GM23338 (cell line): ENCODE data around the gene ABCG2. TPM values are rescaled to one million over a fixed set of nuclear protein-coding genes. Genes with fewer than 3 reads are reported as not detected.

ENCODE experiments used
- ATAC-seq: fragments of 200-7000 bp; cut with Tn5 transposase; 3 replicates; pipeline ENCODE4 v1.9.1; 2020
- DNase-seq: peaks from one replicate; pipeline ENCODE4 v3.0.0-alpha.2; 2015; ENCODE audit warnings: low spot score
- H2AFZ ChIP-seq: fragments of 200-600 bp; sonication (generic); 2 replicates; pipeline ENCODE4 v1.8.0; 2016; ENCODE audit warnings: antibody characterized with exemption, mild to moderate bottlenecking, moderate library complexity
- H3F3A ChIP-seq: fragments of 200-600 bp; sonication (generic); replicated peaks from 2 replicates; pipeline ENCODE4 v1.8.0; 2017; ENCODE audit warnings: antibody characterized with exemption, mixed run types, low read depth
- H3K27ac ChIP-seq: fragments of 200-600 bp; sonication (generic); 2 replicates; pipeline ENCODE4 v1.6.1; 2016; ENCODE audit warnings: low read depth
- H3K27me3 ChIP-seq: fragments of 200-600 bp; sonication (generic); 2 replicates; pipeline ENCODE4 v1.8.0; 2016; ENCODE audit warnings: mild to moderate bottlenecking, mixed run types, moderate library complexity; ENCODE audit not compliant: insufficient read depth
- H3K36me3 ChIP-seq: fragments of 200-600 bp; sonication (generic); 2 replicates; pipeline ENCODE4 v1.8.0; 2016; ENCODE audit warnings: mild to moderate bottlenecking; ENCODE audit not compliant: insufficient read depth
- H3K4me1 ChIP-seq: fragments of 200-600 bp; sonication (generic); 2 replicates; pipeline ENCODE4 v1.8.0; 2016; ENCODE audit warnings: mild to moderate bottlenecking, moderate library complexity; ENCODE audit not compliant: insufficient read depth
- H3K4me2 ChIP-seq: fragments of 200-600 bp; sonication (generic); 2 replicates; pipeline ENCODE4 v1.7.1; 2017; ENCODE audit warnings: mixed run types
- H3K4me3 ChIP-seq: fragments of 200-600 bp; sonication (generic); 2 replicates; pipeline ENCODE4 v1.6.1; 2016; ENCODE audit warnings: mixed run types
- H3K79me2 ChIP-seq: fragments of 200-600 bp; sonication (generic); replicated peaks from 2 replicates; pipeline ENCODE4 v1.8.0; 2017; ENCODE audit warnings: mild to moderate bottlenecking; ENCODE audit not compliant: insufficient read depth
- H3K9me2 ChIP-seq: fragments of 200-600 bp; sonication (generic); 2 replicates; pipeline ENCODE4 v1.8.0; 2017; ENCODE audit not compliant: insufficient read depth
- H4K20me1 ChIP-seq: fragments of 200-600 bp; sonication (generic); replicated peaks from 2 replicates; pipeline ENCODE4 v1.8.0; 2017; ENCODE audit warnings: mild to moderate bottlenecking; ENCODE audit not compliant: insufficient read depth
- H3K27ac Mint-ChIP-seq: 2 replicates; pipeline ENCODE4 v1.8.0; 2020; ENCODE audit warnings: inconsistent platforms, mild to moderate bottlenecking, moderate library complexity, mixed read lengths
- H3K27me3 Mint-ChIP-seq: 3 replicates; pipeline ENCODE4 v1.8.0; 2022; ENCODE audit warnings: low read depth, mild to moderate bottlenecking, moderate library complexity, mixed read lengths, inconsistent platforms; ENCODE audit not compliant: insufficient read depth, poor library complexity
- H3K36me3 Mint-ChIP-seq: 3 replicates; pipeline ENCODE4 v1.8.0; 2021; ENCODE audit warnings: low read depth, mild to moderate bottlenecking, inconsistent platforms, moderate library complexity, mixed read lengths
- H3K4me1 Mint-ChIP-seq: 3 replicates; pipeline ENCODE4 v1.8.0; 2020; ENCODE audit warnings: mild to moderate bottlenecking, inconsistent platforms, mixed read lengths
- H3K4me3 Mint-ChIP-seq: 3 replicates; pipeline ENCODE4 v1.8.0; 2021; ENCODE audit warnings: moderate library complexity, mild to moderate bottlenecking, inconsistent platforms, mixed read lengths
- H3K9me3 Mint-ChIP-seq: 3 replicates; pipeline ENCODE4 v1.8.0; 2020; ENCODE audit warnings: moderate library complexity, mild to moderate bottlenecking, inconsistent platforms, mixed read lengths
- CREB1 ChIP-seq: fragments of 250-450 bp; sonication (Bioruptor Pico); IDR thresholded peaks from 2 replicates; pipeline ENCODE4 v1.5.0; 2020; ENCODE audit warnings: low read depth, mild to moderate bottlenecking, moderate library complexity
- EZH2 ChIP-seq: fragments of 200-600 bp; sonication (generic); IDR thresholded peaks from one replicate; pipeline ENCODE4 v1.8.0; 2017; ENCODE audit warnings: antibody characterized with exemption, mild to moderate bottlenecking, low read depth; ENCODE audit not compliant: unreplicated experiment
- NANOG ChIP-seq: IDR thresholded peaks from 2 replicates; pipeline ENCODE4 v1.6.1; 2016; ENCODE audit warnings: antibody characterized with exemption, borderline replicate concordance
- POLR2AphosphoS5 ChIP-seq: IDR thresholded peaks from 2 replicates; pipeline ENCODE4 v1.6.1; 2016; ENCODE audit warnings: antibody characterized with exemption, low read depth
- ZNF114 ChIP-seq: fragments of 250-450 bp; sonication (Bioruptor Pico); IDR thresholded peaks from 2 replicates; pipeline ENCODE4 v1.5.0; 2020; ENCODE audit warnings: mild to moderate bottlenecking, moderate library complexity
- ZNF331 ChIP-seq: fragments of 250-450 bp; sonication (Bioruptor Pico); IDR thresholded peaks from 2 replicates; pipeline ENCODE4 v1.5.0; 2020; ENCODE audit warnings: low read depth, mild to moderate bottlenecking, moderate library complexity
- polyA plus RNA-seq: library from polyadenylated mRNA; unstranded; fragments of >200 nt; fragmentation: Nextera tagmentation; extraction: Ambion mirVana; gene quantifications from 2 replicates; pipeline ENCODE4 v1.2.1, GENCODE V29; 2016
- total RNA-seq: library from RNA; depleted of rRNA; stranded (reverse); fragments of >200 nt; shearing (Covaris generic); gene quantifications from 2 replicates; pipeline ENCODE4 v1.2.3, GENCODE V29; 2014
- TF ChIP-seq, protein P1 (sequence below): fragments of 250-450 bp; sonication (Bioruptor Pico); IDR thresholded peaks from 2 replicates; pipeline ENCODE4 v1.5.0; 2020; ENCODE audit warnings: mild to moderate bottlenecking, moderate library complexity
- TF ChIP-seq, protein P2 (sequence below), 2 experiments: fragments of 200-600 bp in 1 of 2; sonication (generic) in 1 of 2; conservative IDR thresholded peaks; 2 replicates each; pipeline versions ENCODE4 v1.5.1 to v1.6.1; 2016 to 2017; ENCODE audit warnings: antibody characterized with exemption in 2 of 2, low read depth in 2 of 2, mild to moderate bottlenecking in 2 of 2, moderate library complexity in 1 of 2
- TF ChIP-seq, protein P3 (sequence below): IDR thresholded peaks from one replicate; pipeline ENCODE4 v1.6.1; 2018; ENCODE audit warnings: antibody characterized with exemption; ENCODE audit not compliant: unreplicated experiment
- TF ChIP-seq, protein P4 (sequence below): IDR thresholded peaks from 2 replicates; pipeline ENCODE4 v1.6.1; 2016; ENCODE audit warnings: antibody characterized with exemption

ABCG2 gene
- total and polyA plus RNA-seq, 2 experiments from 2014 or later, result 1.5 to 10.6 TPM

DNA sequence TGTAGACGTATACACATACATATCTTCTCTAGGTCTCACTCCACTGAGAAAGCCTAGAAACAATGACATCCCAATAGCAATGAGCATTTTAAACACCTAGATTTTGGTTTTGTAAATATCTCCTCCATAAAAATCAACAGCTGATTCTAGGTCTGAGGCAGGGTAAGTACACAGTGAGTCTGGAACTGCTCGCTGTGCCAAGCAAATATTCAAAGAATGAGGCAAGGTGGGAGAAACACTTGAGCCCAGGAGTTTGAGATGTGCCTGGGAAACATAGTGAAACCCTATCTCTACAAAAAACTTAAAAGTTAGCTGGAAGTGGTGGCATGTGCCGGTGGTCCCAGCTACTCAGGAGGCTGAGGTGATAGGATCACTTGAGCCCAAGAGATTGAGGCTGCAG lies 22.2 kb downstream of the ABCG2 start:
- Histone ChIP-seq H3K36me3 (no peaks in the 10 kb centered on the region), H3K27me3 (no peaks in the 10 kb centered on the region), H3K4me2 (no peak overlapping the region), H3K4me1 (peaks cover 7% of the 10 kb centered on the region; the same call in 1 of the 2 replicates), H3K79me2 (no peaks in the 10 kb centered on the region), H3F3A (no peaks in the 10 kb centered on the region), H3K27ac (no peak overlapping the region), H2AFZ (no peak overlapping the region), H3K9me2 (peaks cover 7% of the 10 kb centered on the region; the same call in 1 of the 2 replicates), H3K4me3 (no peak overlapping the region), H4K20me1 (no peaks in the 10 kb centered on the region)
- no peaks in the 10 kb centered on the region for H3K27me3 Mint-ChIP-seq
- H3K4me1 Mint-ChIP-seq, result peaks cover 5% of the 10 kb centered on the region; the same call in 1 of the 3 replicates
- no peak overlapping the region for H3K4me3 Mint-ChIP-seq
- ATAC-seq (no peak), DNase-seq (no peak)
- no peaks in the 10 kb centered on the region for H3K36me3 Mint-ChIP-seq
- no peak overlapping the region for H3K27ac Mint-ChIP-seq
- TF ChIP-seq POLR2AphosphoS5 (no peak), CREB1 (CRISPR knock-in tag) (no peak), ZNF114 (no peak)
- TF ChIP-seq, protein P1, sequence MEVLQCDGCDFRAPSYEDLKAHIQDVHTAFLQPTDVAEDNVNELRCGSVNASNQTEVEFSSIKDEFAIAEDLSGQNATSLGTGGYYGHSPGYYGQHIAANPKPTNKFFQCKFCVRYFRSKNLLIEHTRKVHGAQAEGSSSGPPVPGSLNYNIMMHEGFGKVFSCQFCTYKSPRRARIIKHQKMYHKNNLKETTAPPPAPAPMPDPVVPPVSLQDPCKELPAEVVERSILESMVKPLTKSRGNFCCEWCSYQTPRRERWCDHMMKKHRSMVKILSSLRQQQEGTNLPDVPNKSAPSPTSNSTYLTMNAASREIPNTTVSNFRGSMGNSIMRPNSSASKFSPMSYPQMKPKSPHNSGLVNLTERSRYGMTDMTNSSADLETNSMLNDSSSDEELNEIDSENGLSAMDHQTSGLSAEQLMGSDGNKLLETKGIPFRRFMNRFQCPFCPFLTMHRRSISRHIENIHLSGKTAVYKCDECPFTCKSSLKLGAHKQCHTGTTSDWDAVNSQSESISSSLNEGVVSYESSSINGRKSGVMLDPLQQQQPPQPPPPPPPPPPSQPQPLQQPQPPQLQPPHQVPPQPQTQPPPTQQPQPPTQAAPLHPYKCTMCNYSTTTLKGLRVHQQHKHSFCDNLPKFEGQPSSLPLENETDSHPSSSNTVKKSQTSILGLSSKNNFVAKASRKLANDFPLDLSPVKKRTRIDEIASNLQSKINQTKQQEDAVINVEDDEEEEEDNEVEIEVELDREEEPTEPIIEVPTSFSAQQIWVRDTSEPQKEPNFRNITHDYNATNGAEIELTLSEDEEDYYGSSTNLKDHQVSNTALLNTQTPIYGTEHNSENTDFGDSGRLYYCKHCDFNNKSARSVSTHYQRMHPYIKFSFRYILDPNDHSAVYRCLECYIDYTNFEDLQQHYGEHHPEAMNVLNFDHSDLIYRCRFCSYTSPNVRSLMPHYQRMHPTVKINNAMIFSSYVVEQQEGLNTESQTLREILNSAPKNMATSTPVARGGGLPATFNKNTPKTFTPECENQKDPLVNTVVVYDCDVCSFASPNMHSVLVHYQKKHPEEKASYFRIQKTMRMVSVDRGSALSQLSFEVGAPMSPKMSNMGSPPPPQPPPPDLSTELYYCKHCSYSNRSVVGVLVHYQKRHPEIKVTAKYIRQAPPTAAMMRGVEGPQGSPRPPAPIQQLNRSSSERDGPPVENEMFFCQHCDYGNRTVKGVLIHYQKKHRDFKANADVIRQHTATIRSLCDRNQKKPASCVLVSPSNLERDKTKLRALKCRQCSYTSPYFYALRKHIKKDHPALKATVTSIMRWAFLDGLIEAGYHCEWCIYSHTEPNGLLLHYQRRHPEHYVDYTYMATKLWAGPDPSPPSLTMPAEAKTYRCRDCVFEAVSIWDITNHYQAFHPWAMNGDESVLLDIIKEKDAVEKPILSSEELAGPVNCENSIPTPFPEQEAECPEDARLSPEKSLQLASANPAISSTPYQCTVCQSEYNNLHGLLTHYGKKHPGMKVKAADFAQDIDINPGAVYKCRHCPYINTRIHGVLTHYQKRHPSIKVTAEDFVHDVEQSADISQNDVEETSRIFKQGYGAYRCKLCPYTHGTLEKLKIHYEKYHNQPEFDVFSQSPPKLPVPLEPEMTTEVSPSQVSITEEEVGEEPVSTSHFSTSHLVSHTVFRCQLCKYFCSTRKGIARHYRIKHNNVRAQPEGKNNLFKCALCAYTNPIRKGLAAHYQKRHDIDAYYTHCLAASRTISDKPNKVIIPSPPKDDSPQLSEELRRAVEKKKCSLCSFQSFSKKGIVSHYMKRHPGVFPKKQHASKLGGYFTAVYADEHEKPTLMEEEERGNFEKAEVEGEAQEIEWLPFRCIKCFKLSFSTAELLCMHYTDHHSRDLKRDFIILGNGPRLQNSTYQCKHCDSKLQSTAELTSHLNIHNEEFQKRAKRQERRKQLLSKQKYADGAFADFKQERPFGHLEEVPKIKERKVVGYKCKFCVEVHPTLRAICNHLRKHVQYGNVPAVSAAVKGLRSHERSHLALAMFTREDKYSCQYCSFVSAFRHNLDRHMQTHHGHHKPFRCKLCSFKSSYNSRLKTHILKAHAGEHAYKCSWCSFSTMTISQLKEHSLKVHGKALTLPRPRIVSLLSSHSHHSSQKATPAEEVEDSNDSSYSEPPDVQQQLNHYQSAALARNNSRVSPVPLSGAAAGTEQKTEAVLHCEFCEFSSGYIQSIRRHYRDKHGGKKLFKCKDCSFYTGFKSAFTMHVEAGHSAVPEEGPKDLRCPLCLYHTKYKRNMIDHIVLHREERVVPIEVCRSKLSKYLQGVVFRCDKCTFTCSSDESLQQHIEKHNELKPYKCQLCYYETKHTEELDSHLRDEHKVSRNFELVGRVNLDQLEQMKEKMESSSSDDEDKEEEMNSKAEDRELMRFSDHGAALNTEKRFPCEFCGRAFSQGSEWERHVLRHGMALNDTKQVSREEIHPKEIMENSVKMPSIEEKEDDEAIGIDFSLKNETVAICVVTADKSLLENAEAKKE (CRISPR knock-in tag), result no peak
- H3K9me3 Mint-ChIP-seq, result no peaks in the 10 kb centered on the region

DNA sequence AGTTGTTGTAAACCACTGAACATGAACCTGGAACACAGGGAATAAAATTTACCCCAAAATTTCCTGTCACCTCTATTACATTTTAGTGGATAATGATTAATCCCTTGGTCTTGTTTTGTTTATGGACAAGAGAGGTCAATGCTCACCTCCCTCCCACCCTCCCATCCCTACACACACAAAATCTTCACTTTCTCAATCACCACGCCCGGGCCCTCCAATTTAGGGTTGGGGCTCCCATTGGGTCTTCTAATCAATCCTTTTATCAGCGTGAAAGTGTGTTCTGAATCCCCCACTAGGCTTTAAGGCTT lies 23.1 kb downstream of the ABCG2 start:
- DNase-seq (no peak), ATAC-seq (no peak)
- Histone ChIP-seq H3K4me1 (0 out of 2 replicates have a peak, but pooled peaks cover 4% of the 10 kb centered on the region), H3K4me3 (no peak overlapping the region), H3K36me3 (no peaks in the 10 kb centered on the region), H4K20me1 (no peaks in the 10 kb centered on the region), H2AFZ (no peak overlapping the region), H3K9me2 (peaks cover 7% of the 10 kb centered on the region; the same call in 1 of the 2 replicates), H3K79me2 (no peaks in the 10 kb centered on the region), H3K4me2 (no peak overlapping the region), H3F3A (no peaks in the 10 kb centered on the region), H3K27ac (no peak overlapping the region), H3K27me3 (no peaks in the 10 kb centered on the region)
- H3K4me3 Mint-ChIP-seq, result no peak overlapping the region
- no peaks in the 10 kb centered on the region for H3K36me3 Mint-ChIP-seq
- H3K9me3 Mint-ChIP-seq, result no peaks in the 10 kb centered on the region
- H3K4me1 Mint-ChIP-seq, result peaks cover 5% of the 10 kb centered on the region; the same call in 1 of the 3 replicates
- peaks cover 1% of the 10 kb centered on the region for H3K27me3 Mint-ChIP-seq
- H3K27ac Mint-ChIP-seq, result no peak overlapping the region
- TF ChIP-seq ZNF331 (no peak), EZH2 (no peak), CREB1 (CRISPR knock-in tag) (no peak), NANOG (no peak)
- TF ChIP-seq, protein P2, sequence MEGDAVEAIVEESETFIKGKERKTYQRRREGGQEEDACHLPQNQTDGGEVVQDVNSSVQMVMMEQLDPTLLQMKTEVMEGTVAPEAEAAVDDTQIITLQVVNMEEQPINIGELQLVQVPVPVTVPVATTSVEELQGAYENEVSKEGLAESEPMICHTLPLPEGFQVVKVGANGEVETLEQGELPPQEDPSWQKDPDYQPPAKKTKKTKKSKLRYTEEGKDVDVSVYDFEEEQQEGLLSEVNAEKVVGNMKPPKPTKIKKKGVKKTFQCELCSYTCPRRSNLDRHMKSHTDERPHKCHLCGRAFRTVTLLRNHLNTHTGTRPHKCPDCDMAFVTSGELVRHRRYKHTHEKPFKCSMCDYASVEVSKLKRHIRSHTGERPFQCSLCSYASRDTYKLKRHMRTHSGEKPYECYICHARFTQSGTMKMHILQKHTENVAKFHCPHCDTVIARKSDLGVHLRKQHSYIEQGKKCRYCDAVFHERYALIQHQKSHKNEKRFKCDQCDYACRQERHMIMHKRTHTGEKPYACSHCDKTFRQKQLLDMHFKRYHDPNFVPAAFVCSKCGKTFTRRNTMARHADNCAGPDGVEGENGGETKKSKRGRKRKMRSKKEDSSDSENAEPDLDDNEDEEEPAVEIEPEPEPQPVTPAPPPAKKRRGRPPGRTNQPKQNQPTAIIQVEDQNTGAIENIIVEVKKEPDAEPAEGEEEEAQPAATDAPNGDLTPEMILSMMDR (conservative IDR thresholded peaks at IDR 0.05; ENCODE audit: low read depth in 2 of 2), result no peak
- TF ChIP-seq, protein P3, sequence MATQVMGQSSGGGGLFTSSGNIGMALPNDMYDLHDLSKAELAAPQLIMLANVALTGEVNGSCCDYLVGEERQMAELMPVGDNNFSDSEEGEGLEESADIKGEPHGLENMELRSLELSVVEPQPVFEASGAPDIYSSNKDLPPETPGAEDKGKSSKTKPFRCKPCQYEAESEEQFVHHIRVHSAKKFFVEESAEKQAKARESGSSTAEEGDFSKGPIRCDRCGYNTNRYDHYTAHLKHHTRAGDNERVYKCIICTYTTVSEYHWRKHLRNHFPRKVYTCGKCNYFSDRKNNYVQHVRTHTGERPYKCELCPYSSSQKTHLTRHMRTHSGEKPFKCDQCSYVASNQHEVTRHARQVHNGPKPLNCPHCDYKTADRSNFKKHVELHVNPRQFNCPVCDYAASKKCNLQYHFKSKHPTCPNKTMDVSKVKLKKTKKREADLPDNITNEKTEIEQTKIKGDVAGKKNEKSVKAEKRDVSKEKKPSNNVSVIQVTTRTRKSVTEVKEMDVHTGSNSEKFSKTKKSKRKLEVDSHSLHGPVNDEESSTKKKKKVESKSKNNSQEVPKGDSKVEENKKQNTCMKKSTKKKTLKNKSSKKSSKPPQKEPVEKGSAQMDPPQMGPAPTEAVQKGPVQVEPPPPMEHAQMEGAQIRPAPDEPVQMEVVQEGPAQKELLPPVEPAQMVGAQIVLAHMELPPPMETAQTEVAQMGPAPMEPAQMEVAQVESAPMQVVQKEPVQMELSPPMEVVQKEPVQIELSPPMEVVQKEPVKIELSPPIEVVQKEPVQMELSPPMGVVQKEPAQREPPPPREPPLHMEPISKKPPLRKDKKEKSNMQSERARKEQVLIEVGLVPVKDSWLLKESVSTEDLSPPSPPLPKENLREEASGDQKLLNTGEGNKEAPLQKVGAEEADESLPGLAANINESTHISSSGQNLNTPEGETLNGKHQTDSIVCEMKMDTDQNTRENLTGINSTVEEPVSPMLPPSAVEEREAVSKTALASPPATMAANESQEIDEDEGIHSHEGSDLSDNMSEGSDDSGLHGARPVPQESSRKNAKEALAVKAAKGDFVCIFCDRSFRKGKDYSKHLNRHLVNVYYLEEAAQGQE, result no peak
- TF ChIP-seq, protein P4, sequence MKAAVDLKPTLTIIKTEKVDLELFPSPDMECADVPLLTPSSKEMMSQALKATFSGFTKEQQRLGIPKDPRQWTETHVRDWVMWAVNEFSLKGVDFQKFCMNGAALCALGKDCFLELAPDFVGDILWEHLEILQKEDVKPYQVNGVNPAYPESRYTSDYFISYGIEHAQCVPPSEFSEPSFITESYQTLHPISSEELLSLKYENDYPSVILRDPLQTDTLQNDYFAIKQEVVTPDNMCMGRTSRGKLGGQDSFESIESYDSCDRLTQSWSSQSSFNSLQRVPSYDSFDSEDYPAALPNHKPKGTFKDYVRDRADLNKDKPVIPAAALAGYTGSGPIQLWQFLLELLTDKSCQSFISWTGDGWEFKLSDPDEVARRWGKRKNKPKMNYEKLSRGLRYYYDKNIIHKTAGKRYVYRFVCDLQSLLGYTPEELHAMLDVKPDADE, result no peak
